Left ventricle myocardium inferior (tissue), 1 donor: Measurements from ENCODE around the gene TADA1. TPM values are rescaled to one million over a fixed set of nuclear protein-coding genes. Genes with fewer than 3 reads are reported as not detected.

Experiments
- DNase-seq: peaks from one replicate; pipeline ENCODE4 v3.0.0-alpha.2; 2020
- H3K27ac ChIP-seq: fragments of 200-600 bp; replicated peaks from 2 replicates; pipeline ENCODE4 v1.8.0; 2021
- H3K27me3 ChIP-seq: fragments of 200-600 bp; 2 replicates; pipeline ENCODE4 v1.8.0; 2021; ENCODE audit warnings: low read depth
- H3K36me3 ChIP-seq: fragments of 200-600 bp; 2 replicates; pipeline ENCODE4 v1.8.0; 2021
- H3K4me1 ChIP-seq: fragments of 200-600 bp; 2 replicates; pipeline ENCODE4 v1.8.0; 2021
- H3K4me3 ChIP-seq: fragments of 200-600 bp; 2 replicates; pipeline ENCODE4 v1.8.0; 2021; ENCODE audit warnings: mild to moderate bottlenecking, moderate library complexity
- H3K9me3 ChIP-seq: fragments of 200-600 bp; replicated peaks from 2 replicates; pipeline ENCODE4 v1.8.0; 2021
- CTCF ChIP-seq: fragments of 200-600 bp; IDR thresholded peaks from 2 replicates; pipeline ENCODE4 v1.8.0; 2021; ENCODE audit warnings: antibody characterized with exemption, mild to moderate bottlenecking, borderline replicate concordance
- intact Hi-C: fragments of 100-400 bp; cut with micrococcal nuclease; formaldehyde crosslinking; loops from one replicate; pipeline ENCODE4 v1.11.0; 2022
- total RNA-seq: library from RNA; stranded (reverse); fragmentation: NEBNext Ultra II Directional; extraction: Animal tissue kit (Norgen Biotek cat#: 25700); gene quantifications from one replicate; pipeline ENCODE4 v1.2.1, GENCODE V29; 2021
- donor health status: DM: no; HTN: yes; CAD: no; lungs with severe emphysema.

Gene TADA1
- total RNA-seq, 1 donor from 2014 or later: 10.2 TPM

- intact Hi-C loops: no loop called here
- Histone ChIP-seq H3K4me3 (no peak overlapping the region), H3K27ac (no peak overlapping the region), H3K36me3 (no peaks in the 10 kb centered on the region), H3K9me3 (no peaks in the 10 kb centered on the region), H3K27me3 (peaks cover 68% of the 10 kb centered on the region), H3K4me1 (peaks cover 23% of the 10 kb centered on the region)
- no peak for DNase-seq
- no peak for TF ChIP-seq CTCF
Observed at GRCh38 chr1:166918088-166918955, 42.3 kb upstream of the TADA1 start.

GRCh38 chr1:166915941-166916340, 39.9 kb upstream of the TADA1 start:
- H3K36me3 ChIP-seq: no peaks in the 10 kb centered on the region
- H3K27me3 ChIP-seq: peaks cover 45% of the 10 kb centered on the region
- H3K27ac ChIP-seq: no peak overlapping the region
- H3K9me3 ChIP-seq: peaks cover 11% of the 10 kb centered on the region
- DNase-seq: no peak
- intact Hi-C loops: no loop called here
- H3K4me3 ChIP-seq: no peak overlapping the region
- TF ChIP-seq CTCF: no peak
- H3K4me1 ChIP-seq: peaks cover 20% of the 10 kb centered on the region

- no peak for TF ChIP-seq CTCF
- no peak for DNase-seq
- Histone ChIP-seq H3K4me1 (peaks cover 11% of the 10 kb centered on the region), H3K27ac (no peak overlapping the region), H3K9me3 (peaks cover 11% of the 10 kb centered on the region), H3K27me3 (peaks cover 36% of the 10 kb centered on the region), H3K36me3 (no peaks in the 10 kb centered on the region), H3K4me3 (no peak overlapping the region)
- intact Hi-C loops: no loop called here
Observed at GRCh38 chr1:166915042-166915441, 39.0 kb upstream of the TADA1 start.

GRCh38 chr1:166914111-166914510, 38.0 kb upstream of the TADA1 start:
- peaks cover 10% of the 10 kb centered on the region for H3K4me1 ChIP-seq
- intact Hi-C loops: loop anchor here (5.0 kb wide), 1 partner anchor 143 kb away; no protein-coding TSS in a partner anchor
- H3K27ac ChIP-seq: no peak overlapping the region
- peaks cover 11% of the 10 kb centered on the region for H3K9me3 ChIP-seq
- no peak overlapping the region for H3K4me3 ChIP-seq
- DNase-seq: no peak
- TF ChIP-seq CTCF: no peak
- H3K36me3 ChIP-seq: no peaks in the 10 kb centered on the region
- peaks cover 29% of the 10 kb centered on the region for H3K27me3 ChIP-seq

- Histone ChIP-seq H3K36me3 (no peaks in the 10 kb centered on the region), H3K9me3 (peaks cover 11% of the 10 kb centered on the region), H3K4me1 (no peaks in the 10 kb centered on the region), H3K27me3 (peaks cover 12% of the 10 kb centered on the region), H3K27ac (no peak overlapping the region), H3K4me3 (no peak overlapping the region)
- intact Hi-C loops: loop anchor here (5.0 kb wide), 1 partner anchor 146 kb away; no protein-coding TSS in a partner anchor
- DNase-seq: no peak
- no peak for TF ChIP-seq CTCF
Observed at GRCh38 chr1:166911624-166912023, 35.6 kb upstream of the TADA1 start.
